ENCODE measurements around the gene CACNA1D. TPM values are rescaled to one million over a fixed set of nuclear protein-coding genes. Genes with fewer than 3 reads are reported as not detected.

Gene CACNA1D
- total RNA-seq, 2 donors from 2014 or later: 9.9 to 20.4 TPM

DNA sequence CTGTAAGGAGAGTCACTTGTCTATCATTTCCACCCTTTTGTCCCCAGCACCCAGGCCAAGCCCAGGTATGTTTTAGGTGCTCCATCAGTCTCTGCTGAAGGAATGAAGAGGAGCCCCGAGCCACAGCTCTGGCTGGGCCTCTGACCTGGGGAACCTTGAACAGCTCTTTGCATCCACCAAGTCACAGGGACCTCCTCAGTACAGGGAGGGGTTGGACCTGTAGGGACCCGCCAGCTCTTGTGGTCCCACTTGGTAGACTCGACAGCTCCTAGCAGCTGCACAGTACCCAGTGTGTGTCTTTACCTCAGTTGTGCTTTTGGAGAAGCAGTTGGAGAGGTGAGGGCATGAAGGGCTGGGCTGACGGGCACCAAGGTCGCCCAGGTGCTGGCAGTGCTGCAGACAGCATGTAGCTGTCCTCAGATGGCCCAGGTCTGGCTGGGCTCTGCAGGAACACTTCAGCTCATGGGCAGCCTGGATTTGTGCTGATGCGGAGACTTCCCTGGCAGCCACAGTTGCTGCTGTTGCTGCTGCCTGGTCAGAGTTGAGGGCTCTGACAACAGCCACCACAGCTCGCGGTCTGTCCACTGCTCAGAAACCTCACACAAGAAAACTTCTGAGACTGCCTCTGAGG lies 123.6 kb downstream of the CACNA1D start:
- 70 to 85% methylated on average over 4 to 8 of the region's 8 CpGs for WGBS, 2 donors
- Histone ChIP-seq H3K4me1 (no peaks in the 10 kb centered on the region), H3K36me3 (replicated peaks in 1 of 2; ENCODE audit: insufficient read depth in 1 of 2, low read depth in 2 of 2) (no peaks in the 10 kb centered on the region), H3K9me3 (no peaks in the 10 kb centered on the region), H3K4me3 (no peak overlapping the region), H3K27me3 (no peaks in the 10 kb centered on the region), H3K27ac (no peak overlapping the region)
- DNase-seq (peak in 2 of 4 donors; percentile 32 to 37), ATAC-seq (no peak)
- TF ChIP-seq POLR2A (IDR thresholded peaks at IDR 0.05): no peak
- TF ChIP-seq, protein P1, sequence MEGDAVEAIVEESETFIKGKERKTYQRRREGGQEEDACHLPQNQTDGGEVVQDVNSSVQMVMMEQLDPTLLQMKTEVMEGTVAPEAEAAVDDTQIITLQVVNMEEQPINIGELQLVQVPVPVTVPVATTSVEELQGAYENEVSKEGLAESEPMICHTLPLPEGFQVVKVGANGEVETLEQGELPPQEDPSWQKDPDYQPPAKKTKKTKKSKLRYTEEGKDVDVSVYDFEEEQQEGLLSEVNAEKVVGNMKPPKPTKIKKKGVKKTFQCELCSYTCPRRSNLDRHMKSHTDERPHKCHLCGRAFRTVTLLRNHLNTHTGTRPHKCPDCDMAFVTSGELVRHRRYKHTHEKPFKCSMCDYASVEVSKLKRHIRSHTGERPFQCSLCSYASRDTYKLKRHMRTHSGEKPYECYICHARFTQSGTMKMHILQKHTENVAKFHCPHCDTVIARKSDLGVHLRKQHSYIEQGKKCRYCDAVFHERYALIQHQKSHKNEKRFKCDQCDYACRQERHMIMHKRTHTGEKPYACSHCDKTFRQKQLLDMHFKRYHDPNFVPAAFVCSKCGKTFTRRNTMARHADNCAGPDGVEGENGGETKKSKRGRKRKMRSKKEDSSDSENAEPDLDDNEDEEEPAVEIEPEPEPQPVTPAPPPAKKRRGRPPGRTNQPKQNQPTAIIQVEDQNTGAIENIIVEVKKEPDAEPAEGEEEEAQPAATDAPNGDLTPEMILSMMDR (IDR thresholded peaks at IDR 0.05): no peak
- intact Hi-C loops (cut with DNase I): no loop called here

DNA sequence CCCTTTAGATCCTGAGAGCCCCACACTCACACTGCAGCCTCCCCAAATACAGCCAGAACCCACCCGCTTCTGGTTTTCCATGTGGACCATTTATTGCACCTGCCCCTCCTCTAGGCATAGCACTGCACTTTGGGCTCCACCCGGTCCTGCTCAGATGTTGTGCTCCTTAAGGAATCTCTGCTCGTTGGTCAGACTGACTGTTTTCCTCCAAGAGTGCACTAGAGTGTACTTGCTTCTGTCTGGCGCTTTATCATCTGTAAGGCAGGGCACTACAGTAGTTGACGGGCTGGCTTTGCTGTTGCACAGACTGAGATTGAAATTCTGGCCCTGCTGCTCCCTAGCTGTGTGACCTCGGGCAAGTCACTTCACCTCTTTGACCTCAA lies 124.1 kb downstream of the CACNA1D start:
- Histone ChIP-seq H3K36me3 (replicated peaks in 1 of 2; ENCODE audit: insufficient read depth in 1 of 2, low read depth in 2 of 2) (no peaks in the 10 kb centered on the region), H3K4me1 (no peaks in the 10 kb centered on the region), H3K4me3 (no peak overlapping the region), H3K9me3 (no peaks in the 10 kb centered on the region), H3K27me3 (no peaks in the 10 kb centered on the region), H3K27ac (no peak overlapping the region)
- WGBS, 2 donors: 81 to 83% methylated on average over 6 of the region's 6 CpGs
- DNase-seq (no peak), ATAC-seq (no peak)
- no peak for TF ChIP-seq POLR2A (IDR thresholded peaks at IDR 0.05)
- TF ChIP-seq, protein P1 (IDR thresholded peaks at IDR 0.05): no peak
- intact Hi-C loops (cut with DNase I): no loop called here

DNA sequence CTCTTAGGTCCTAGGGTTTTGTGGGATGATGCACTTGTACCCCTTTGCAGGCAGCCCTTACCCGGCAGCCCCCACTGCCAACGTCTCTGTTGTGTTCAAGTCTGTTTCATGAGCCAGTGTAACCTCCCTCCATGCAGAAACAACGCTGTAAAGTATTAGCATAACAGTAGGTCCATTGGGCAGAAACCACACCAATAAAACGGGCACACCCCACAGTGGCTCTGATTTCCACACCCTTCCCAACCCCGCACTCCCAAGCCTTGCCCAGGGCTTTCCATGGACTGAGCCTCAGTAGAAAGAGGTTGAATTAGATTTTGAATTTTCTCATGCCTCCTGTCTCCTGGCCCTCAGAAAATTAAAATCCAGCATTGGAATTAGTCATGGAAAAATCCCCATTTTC lies 124.5 kb downstream of the CACNA1D start:
- no peaks in the 10 kb centered on the region for H3K9me3 ChIP-seq
- H3K36me3 ChIP-seq (replicated peaks in 1 of 2; ENCODE audit: insufficient read depth in 1 of 2, low read depth in 2 of 2): no peaks in the 10 kb centered on the region
- no peaks in the 10 kb centered on the region for H3K4me1 ChIP-seq
- ATAC-seq (no peak), DNase-seq (no peak)
- H3K27ac ChIP-seq: no peak overlapping the region
- no peaks in the 10 kb centered on the region for H3K27me3 ChIP-seq
- WGBS, 2 donors: 70 to 77% methylated on average over 5 of the region's 5 CpGs
- TF ChIP-seq POLR2A (IDR thresholded peaks at IDR 0.05): no peak
- intact Hi-C loops (cut with DNase I): no loop called here
- H3K4me3 ChIP-seq: no peak overlapping the region

DNA sequence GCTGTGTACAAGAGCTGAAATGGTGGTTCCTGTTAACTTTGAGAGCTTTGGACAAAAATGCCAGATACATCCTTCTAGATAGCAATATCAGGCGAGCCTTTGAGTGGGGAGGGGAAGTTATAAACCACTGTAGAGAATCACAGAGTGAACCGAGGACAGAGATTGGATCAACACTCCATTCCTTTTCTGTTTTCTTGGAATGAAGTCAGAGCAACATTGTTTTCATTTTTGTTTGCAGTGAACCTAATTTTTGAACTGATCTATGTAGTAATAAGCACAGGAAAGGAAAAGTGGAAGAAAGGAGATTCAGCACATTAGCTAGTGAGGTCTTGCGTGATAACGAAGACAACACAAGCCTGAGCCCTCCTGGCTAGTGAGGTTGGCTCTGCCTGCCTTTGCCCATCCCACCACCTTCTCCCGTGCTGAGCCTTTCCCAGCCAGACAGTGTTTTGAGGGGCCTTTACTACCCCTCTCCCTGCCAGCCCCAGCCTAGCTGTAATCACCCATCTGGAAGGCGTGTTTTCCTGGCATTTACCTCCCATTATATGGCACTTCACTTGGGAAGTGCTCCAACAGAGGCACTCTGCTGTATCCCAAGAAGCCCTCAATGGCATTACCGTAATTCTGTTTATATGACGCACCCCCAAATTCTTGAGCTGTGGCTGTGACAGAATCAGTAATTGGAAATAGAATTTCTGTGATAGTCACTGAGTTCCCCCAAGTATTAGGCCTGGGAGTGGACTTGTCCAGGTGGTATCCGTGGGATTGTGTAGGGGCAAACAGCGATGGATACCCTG lies 129.8 kb downstream of the CACNA1D start:
- no peak overlapping the region for H3K4me3 ChIP-seq
- H3K27me3 ChIP-seq: no peaks in the 10 kb centered on the region
- intact Hi-C loops (cut with DNase I): no loop called here
- ATAC-seq: no peak
- no peaks in the 10 kb centered on the region for H3K36me3 ChIP-seq (replicated peaks in 1 of 2; ENCODE audit: insufficient read depth in 1 of 2, low read depth in 2 of 2)
- no peaks in the 10 kb centered on the region for H3K9me3 ChIP-seq
- no peak for TF ChIP-seq POLR2A (IDR thresholded peaks at IDR 0.05)
- TF ChIP-seq, protein P1 (IDR thresholded peaks at IDR 0.05): no peak
- H3K27ac ChIP-seq: no peak overlapping the region
- DNase-seq: no peak
- H3K4me1 ChIP-seq: no peaks in the 10 kb centered on the region
- 71% methylated on average over 10 of the region's 10 CpGs for WGBS, 2 donors

DNA sequence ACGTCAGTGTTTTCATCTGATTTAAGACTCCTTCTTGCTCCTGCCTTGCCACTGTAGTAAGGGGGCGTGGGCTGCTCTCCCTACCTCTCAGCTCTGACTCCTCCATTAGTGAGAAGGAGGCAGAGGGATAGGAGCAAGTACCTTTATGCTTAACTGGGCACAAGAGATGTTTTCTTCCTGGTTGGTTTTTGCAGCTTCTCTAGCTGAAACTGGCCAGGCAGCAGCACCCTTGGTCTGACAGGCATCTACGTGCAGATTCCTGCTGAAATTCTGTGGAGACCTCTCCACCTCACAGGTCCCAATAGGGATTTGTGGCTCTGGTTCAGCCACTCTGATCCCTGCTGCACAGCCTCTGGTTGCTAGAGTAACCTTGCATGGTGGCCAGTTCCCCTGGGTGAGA lies 132.5 kb downstream of the CACNA1D start:
- Histone ChIP-seq H3K9me3 (no peaks in the 10 kb centered on the region), H3K4me1 (peaks cover 17% of the 10 kb centered on the region), H3K27ac (no peak overlapping the region), H3K4me3 (no peak overlapping the region), H3K27me3 (no peaks in the 10 kb centered on the region), H3K36me3 (replicated peaks in 1 of 2; ENCODE audit: insufficient read depth in 1 of 2, low read depth in 2 of 2) (no peaks in the 10 kb centered on the region)
- DNase-seq (no peak), ATAC-seq (no peak)
- intact Hi-C loops (cut with DNase I): no loop called here
- 67 to 83% methylated on average over 3 of the region's 3 CpGs for WGBS, 2 donors
- no peak for TF ChIP-seq POLR2A (IDR thresholded peaks at IDR 0.05)
- TF ChIP-seq, protein P1 (IDR thresholded peaks at IDR 0.05): no peak

Measured in body of pancreas (tissue), 4 donors.